HG03378 (cell line): ENCODE measurements around the gene ATM.
"Not testable (repeated sequence)": the region's sequence is repeated elsewhere in the genome, so short reads cannot be mapped to it uniquely, and the experiment has no call there.

Source experiments
- ATAC-seq: cut with Tn5 transposase; IDR thresholded peaks from one replicate; pipeline ENCODE4 v1.9.1; 2021; ENCODE audit warnings: mild to moderate bottlenecking, moderate library complexity; ENCODE audit not compliant: unreplicated experiment

The ATM gene

DNA sequence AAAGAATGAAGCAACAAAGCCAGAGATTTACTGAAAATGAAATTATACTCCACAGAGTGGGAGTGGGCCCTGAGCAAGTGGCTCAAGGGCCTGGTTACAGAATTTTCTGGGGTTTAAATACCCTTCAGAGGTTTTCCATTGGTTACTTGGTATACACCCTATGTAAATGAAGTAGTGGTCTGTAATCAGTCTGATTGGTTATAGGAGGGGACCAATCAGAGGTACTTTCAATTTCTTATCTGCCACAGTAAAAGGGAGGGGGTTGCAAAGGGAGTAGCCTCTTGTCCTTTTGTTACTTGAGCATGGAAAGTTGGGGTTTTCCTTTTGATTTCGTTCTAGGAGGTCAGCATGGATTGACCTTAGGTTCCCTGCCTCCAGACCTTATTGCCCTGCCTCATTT lies 63.5 kb downstream of the ATM start:
- ATAC-seq: no peak

DNA sequence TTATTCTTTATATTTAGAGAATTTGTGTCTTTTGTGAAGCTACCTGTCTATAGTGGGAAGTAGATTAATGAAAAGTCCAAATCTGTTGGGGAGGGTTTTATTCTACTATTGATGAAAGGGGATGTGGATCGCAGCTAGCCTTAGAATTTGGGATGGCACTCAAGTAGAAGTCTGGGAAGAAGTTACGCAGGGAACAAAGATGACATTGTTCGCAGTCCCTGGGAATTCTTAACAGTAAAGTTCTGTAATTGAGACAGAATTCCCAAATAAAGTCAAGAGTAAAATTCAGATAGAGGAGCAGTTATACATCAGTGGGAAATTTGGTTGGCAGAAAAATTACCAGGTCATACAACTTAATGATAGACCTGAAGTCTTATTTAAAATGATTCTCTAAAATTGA lies 64.1 kb downstream of the ATM start:
- ATAC-seq: no peak

DNA sequence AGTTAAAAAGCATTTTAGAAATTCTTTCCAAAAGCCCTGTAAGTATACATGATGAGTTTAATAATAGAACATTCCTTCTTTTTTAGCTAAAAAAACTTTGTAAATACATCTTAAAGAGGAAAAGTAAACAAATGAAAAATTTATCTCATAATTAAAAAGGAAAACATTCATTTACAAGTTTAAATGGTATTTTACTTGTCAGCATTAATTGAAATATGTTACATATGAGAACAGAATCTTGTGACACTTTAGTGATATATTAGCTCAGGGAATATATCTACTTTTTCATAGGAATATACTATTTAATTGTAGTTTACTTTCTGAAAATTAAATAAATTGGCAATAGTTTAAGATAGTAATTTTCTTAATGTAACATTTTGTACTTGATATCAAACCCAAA lies 66.2 kb downstream of the ATM start:
- ATAC-seq: not testable (repeated sequence)

DNA sequence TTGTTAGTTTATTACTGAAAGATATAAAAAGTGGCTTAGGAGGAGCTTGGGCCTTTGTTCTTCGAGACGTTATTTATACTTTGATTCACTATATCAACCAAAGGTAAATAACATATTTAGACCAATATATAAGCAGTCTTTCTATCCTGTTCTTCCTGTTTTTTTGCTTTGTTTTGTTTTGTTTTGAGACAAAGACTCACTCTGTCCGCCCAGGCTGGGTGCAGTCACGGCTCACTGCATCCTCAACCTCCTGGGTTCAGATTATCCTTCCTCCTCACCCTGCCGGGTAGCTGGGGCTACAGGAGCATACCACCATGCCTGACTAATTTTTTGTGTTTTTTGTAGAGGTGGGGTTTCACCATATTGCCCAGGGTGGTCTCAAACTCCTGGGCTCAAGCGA lies 66.8 kb downstream of the ATM start:
- peak; percentile 63 for ATAC-seq

DNA sequence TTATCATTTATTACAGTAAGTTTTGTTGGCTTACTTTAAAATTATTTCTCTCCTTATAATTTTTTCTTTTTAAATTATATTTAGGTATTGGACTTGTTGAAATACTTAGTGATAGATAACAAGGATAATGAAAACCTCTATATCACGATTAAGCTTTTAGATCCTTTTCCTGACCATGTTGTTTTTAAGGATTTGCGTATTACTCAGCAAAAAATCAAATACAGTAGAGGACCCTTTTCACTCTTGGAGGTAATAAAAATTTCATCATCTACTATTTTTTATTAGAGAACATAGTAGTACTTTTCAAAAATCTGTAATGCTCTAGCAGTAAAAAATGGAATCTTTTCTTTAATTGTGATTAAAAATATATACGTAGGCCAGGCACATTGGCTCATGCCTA lies 70.4 kb downstream of the ATM start:
- ATAC-seq: no peak

DNA sequence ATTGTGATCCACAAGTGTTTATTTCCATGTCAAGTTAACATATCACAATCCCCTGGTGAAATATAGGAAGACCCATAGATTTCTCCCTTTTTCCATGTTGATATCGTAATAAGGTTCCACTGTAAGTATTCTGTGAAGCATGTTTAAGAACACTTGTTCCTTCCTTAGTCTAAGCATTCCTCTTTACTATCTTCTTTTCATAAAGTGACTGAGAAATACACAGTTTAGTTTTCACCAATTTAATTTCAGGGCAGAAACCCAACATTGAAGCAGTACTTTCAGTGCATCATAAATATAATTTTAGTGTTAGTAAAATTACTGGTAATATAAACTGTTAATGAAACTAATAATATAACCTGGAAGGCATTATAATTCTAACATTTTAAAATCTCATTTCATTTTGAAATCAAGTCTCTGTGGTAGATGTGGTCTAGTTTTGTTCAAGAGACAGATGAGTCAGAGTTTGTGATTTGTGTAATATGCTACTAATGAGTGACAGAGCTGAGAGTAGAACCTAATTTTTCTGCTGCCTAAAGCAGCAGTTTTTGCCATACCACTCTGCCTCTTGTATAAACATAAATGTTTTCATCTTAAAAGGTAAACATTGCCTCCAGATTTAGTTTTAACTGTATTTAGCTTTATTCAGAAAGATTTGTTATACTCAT lies 79.4 kb downstream of the ATM start:
- ATAC-seq: peak; percentile 96

DNA sequence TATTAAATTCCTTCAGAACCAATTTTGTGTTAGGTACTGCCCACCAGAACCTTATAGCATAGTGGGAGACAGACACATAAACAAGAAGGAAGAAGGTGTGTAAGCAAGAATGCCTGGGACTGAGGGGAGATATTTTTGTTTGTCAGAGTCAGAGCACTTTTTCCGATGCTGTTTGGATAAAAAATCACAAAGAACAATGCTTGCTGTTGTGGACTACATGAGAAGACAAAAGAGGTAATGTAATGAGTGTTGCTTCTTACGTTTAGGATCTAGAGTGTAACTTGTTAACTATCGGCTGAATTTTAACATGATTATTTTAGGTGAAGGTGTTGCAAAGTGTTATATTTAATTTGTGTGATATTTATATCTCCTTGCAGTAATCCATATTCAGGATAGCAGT lies 84.9 kb downstream of the ATM start:
- ATAC-seq: no peak

DNA sequence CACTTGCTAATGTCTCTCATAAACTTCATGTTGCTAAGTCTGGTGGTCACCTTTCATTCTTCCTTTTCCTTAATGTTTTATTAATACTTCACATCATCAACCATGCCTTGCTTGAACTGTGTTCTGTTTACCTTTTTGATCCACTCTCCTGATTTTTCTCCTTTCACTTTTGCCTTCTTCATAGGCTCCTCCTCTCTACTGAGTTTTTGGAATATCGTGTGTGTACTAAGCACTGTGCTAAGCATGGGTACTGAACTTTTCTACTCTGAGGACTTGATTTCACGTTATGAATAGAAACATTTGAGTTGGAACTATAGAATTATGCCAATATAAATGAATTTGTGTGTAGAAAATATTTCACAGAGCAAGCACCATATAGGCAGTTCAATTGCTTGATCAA lies 90.6 kb downstream of the ATM start:
- no peak for ATAC-seq

DNA sequence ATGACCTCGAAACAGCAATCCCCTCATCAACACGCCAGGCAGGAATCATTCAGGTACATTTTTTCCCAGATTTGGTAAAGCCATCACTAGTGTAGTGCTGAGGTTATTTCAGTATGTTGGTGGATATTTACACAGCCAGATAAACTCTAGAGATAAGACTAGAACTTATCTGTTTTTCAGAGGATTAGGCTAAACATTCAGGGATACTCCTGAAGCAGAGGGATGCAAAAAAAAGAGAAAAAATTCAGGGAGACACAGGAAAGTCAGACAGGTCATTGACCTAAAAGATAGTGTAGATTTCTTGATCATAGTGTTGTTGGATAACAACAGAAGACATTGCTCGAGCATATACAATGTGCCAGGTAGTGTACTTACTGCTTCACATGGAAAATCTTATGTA lies 93.2 kb downstream of the ATM start:
- ATAC-seq: no peak

DNA sequence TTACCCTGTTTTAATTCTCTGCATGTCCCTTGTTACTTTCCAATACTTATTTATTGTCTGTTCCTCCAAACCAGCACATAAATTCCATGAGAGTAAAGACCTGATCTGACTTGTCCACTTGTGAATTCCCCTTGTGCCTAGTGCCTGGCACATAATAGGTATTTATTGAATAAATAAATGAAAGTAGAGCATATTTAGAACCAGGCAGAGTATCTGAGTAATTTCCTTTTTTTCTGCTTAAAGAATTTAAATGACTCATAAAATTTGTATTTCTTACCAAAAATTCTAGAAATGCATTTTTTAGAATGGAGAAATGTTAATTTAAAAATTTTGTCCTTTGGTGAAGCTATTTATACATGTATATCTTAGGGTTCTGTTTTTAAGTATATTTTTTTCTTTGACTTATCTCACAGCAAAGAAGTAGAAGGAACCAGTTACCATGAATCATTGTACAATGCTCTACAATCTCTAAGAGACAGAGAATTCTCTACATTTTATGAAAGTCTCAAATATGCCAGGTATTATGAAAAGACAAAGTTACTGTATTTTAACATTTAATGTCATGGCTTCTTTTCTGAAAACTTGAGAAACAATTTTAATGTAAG lies 96.8 kb downstream of the ATM start:
- ATAC-seq: no peak

DNA sequence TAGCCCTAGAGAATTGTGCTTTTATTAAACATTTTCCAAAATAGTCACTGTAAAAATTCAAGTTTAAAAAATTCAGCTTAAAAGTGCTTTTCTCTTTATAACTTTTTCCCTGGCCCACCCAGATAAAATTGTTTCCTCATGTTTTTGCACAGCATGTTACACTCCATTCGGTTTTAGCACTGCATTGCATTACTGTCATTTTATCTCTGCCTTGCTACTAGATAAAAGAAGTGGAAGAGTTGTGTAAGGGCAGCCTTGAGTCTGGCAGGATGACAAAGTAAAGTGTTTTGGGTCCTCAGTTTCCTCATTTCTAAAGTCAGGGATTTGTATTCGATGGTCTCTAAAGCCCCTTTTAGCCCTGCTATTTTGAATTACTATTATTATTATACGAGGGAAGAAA lies 99.8 kb downstream of the ATM start:
- ATAC-seq: no peak

DNA sequence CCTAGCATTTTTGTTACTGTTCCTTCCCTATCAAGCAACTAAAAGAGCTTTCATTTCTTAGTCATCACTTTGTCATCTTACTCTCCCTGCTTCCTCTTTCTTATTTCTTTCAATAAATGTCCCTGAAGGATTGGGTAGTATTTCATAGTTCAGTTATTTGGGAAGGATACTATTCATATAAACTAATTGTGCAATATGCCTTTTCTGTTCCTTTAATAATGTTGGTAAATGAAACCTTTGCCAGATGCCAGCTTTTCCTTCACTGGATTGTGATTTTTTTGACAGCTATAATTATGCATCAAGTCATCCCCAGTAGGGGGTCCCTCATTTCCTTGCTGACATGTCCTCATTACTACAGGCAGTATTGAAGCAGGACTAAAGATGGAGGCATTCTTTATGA lies 101.7 kb downstream of the ATM start:
- ATAC-seq: no peak

DNA sequence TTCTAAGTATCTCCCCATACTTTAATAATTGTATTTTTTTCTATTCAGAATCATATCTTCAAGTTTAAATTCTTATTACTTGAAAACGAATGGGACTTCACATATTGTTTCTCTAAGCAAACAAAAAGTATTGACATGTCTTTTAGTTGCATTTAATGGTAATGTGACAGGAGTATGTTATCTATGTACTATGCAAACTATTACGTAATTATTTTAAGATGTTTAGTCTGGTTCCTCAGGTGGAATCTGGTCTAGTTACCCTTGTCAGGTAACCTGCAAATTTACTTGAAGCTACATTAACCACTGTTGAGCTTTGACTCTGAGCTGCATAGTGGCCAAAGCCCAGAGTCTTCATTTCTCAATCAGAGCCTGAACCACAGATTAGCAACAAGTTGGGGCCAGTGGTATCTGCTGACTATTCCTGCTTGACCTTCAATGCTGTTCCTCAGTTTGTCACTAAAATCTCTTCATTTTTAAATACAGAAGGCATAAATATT lies 110.6 kb downstream of the ATM start:
- ATAC-seq: no peak

DNA sequence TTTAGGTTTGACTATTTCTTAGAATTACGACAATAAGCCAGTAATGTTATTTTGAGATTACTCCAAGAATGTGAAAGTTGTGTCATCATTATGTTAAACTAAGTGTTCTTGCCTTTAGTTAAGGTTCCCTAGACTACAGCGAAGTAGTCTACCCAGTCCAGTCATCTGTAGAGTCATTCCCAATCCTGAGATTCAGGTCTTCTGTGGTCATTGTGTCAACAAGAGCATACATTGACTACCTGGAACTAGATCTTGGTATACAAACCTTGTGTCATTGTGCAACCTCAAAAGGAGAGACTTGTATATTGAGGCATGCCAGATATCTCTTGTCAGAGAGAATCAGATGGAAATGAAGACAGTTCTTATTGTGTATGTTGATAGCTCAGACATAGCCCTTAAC lies 115.9 kb downstream of the ATM start:
- ATAC-seq: no peak

DNA sequence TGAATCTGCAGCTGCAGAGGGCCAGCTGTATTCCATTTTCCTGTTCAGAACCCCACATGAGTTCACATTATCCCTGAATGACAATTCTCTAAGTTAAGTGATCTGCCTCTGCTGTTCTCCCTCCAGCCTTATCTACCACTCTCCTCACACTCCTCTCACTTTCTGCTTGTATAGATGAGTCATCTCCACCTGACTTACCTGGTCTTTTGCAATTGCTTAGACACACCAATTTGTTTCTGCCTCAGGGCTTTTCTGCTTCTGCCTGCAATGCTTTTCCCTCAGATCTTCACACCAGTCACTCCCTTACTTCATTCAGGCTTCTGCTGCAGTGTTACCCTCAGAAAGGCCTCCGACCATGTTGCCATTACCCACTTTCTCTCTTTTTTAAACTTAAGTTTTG lies 118.1 kb downstream of the ATM start:
- no peak for ATAC-seq

DNA sequence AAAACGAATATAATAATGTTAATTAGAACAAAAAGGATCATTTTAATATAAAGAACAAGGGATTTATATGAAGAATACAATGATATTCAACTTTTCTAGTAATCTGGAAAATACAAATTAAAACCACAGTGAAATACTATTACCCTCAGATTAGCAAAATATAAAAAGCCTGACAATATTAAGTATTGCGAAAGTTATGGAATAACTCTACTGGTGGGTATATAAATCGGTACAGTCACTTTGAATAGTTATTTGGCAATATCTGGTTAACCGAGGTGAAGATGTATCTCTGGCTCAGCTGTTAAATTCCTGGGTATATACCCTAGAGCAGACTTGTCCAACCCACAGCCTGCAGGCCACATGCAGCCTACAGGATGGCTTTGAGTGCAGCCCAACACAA lies 118.8 kb downstream of the ATM start:
- ATAC-seq: no peak

DNA sequence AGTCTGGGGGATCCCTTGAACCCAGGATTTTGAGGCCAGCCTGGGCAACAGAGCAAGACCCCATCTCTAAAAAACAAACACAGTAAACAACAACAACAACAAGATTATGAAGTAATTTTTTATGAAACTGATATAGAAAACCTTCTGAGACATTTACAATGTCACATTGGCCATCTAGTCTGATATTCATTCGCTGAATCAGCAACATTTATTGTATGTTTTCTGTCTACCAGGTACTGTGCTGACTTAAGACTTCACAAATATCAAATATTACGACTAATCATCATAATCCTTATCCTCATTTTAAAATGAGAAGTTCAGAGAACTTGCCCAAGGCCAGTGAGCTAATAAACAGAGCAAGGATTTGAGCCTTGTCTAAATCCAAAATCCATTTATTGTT lies 120.8 kb downstream of the ATM start:
- no peak for ATAC-seq

DNA sequence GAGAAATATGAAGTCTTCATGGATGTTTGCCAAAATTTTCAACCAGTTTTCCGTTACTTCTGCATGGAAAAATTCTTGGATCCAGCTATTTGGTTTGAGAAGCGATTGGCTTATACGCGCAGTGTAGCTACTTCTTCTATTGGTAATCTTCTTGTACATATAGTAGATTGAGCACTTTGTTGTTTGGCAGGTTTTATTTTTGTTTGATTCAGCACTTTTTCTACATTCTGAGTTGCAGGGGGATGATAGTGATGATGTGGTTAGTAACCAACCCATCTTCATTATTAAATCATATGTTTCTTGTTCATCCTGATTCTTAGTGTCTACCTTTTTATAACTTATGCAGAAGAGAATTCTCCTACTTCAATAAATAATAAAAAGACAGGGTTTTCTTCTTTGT lies 122.9 kb downstream of the ATM start:
- ATAC-seq: no peak

DNA sequence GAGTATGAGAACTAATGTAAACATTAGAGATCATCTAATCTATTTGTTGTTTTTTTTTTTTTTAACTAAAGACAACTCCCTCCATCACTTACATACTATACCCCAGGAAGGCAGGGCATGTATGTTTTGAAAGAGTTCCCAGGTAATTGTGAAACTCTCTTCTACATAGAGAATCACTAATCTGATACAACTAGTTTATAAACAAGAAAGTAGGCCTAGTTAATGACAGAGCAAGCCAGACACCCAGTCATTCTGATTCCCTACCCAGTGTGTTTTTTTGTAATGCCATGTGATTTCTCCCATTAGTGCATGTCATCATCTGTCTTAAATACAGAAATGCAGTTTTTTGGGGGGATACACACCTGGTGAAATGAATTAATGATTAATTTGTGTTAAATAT lies 123.6 kb downstream of the ATM start:
- no peak for ATAC-seq

DNA sequence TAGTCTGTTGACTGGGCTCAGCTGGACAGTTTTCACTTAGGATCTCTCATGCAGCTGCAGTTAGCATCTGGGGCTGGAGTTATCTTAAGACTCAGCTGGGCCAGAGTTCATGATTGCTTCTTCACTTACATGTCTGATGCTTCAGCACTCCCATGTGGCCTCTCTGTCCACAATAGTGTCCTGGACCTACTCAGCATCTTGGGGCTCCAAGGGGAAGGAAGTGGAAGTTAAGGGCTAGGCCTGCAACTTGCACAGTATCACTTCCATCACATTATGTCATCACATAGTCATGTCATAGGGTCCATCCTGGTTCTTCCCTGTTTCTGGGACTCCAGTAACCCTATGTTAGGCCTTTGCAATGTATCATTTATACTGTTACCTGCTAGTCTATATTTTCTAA lies 128.6 kb downstream of the ATM start:
- no peak for ATAC-seq

DNA sequence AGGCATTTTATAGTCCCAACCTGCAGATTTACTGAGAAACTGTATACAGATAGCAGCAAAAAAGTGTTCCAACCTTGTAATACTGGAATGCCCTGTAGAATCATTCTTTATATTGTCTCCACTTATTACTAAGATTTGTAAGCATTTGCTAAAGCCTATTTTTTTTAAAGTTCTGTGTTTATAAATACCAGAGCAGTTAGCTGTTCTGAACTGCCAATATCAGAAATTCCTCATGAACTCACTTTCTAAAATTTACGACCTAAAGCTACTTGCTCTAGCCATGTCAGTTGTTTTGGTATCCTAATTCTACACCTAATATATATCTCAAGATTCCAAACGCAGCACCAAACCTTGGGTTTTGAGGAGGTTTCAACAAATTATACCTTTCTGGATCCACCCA lies 141.3 kb downstream of the ATM start:
- no peak for ATAC-seq

DNA sequence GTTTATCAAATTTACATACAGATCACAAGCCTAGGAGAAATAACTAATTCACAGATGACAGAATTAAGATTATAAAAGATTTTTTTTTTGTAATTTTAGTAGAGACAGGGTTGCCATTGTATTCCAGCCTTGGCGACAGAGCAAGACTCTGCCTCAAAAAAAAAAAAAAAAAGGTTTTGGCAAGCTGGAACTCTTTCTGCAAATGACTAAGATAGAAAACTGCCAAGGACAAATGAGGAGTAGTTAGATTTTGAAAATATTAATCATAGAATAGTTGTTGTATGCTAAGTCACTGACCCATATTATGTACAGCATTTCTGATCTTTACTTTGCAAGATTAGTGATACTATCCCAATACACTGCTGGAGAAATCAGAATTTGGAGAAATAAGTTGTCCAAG lies 145.3 kb downstream of the ATM start:
- no peak for ATAC-seq

DNA sequence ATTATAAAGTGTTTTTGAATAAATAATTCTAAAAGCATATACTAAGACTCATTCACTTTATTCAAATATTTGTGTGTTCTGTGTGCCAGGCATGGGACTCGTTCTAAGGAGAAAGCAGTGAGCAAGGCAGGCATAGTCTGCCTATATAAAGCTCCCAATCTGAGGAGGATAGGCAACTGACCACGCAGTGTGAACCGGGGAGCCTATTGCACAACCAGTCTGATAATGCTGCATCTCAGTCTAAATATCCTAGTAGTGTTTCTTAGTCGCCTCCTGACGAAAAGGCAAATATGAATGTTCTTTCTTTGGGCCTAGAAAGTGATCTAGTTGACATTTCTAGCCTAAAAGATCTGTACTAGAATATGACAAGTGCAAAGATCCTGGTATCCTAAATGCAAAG lies 146.2 kb downstream of the ATM start:
- ATAC-seq: no peak
